DMS79 treated with DMSO at 0.1 percent for 48 hours (cell line): ENCODE results near the gene PRELID2.
"Not testable (repeated sequence)": the region's sequence is repeated elsewhere in the genome, so short reads cannot be mapped to it uniquely, and the experiment has no call there.

ENCODE experiments used
- DNase-seq: peaks from one replicate; lab custom pipeline; 2025; lab: John Stamatoyannopoulos, UW

Gene PRELID2

GRCh38 chr5:145739843-145740242, 95.3 kb downstream of the PRELID2 start:
- DNase-seq, result no peak

- no peak for DNase-seq
These were observed 96.9 kb downstream of the PRELID2 start for GRCh38 chr5:145738227-145738626.

GRCh38 chr5:145737578-145737977, 97.6 kb downstream of the PRELID2 start:
- DNase-seq, result no peak

- DNase-seq, result not testable (repeated sequence)
These were observed 105.2 kb downstream of the PRELID2 start for GRCh38 chr5:145729956-145730355.

- no peak for DNase-seq
These were observed 111.6 kb downstream of the PRELID2 start for GRCh38 chr5:145723516-145723915.

- DNase-seq, result no peak
These were observed 116.2 kb downstream of the PRELID2 start for GRCh38 chr5:145718956-145719355.

GRCh38 chr5:145715412-145715811, 119.7 kb downstream of the PRELID2 start:
- no peak for DNase-seq

GRCh38 chr5:145712245-145712644, 122.9 kb downstream of the PRELID2 start:
- no peak for DNase-seq

- DNase-seq, result no peak
These were observed 123.7 kb downstream of the PRELID2 start for GRCh38 chr5:145711417-145711816.
